OCI-LY3 (cell line): ENCODE results near the gene LAPTM5.
"Not testable (repeated sequence)": the region's sequence is repeated elsewhere in the genome, so short reads cannot be mapped to it uniquely, and the experiment has no call there.

Experiments used
- H2AFZ ChIP-seq: fragments of 200-600, 300-600 bp; shearing (Covaris generic); 2 replicates; pipeline ENCODE4 v1.6.0; 2014; ENCODE audit warnings: antibody characterized with exemption, low read depth, low read length
- H3K27ac ChIP-seq: fragments of 200-600, 300-600 bp; sonication (generic); 2 replicates; pipeline ENCODE4 v1.5.1; 2014; ENCODE audit warnings: mild to moderate bottlenecking, low read length, moderate library complexity, mixed read lengths
- H3K27me3 ChIP-seq: fragments of 200-600, 300-600 bp; sonication (generic); 2 replicates; pipeline ENCODE4 v1.6.1; 2014; ENCODE audit warnings: low read depth, low read length, mixed read lengths
- H3K36me3 ChIP-seq: fragments of 200-600, 300-600 bp; sonication (generic); replicated peaks from 2 replicates; pipeline ENCODE3; 2014; ENCODE audit warnings: low read depth, low read length, mixed read lengths
- H3K4me1 ChIP-seq: fragments of 300-600, 200-600 bp; sonication (generic); 2 replicates; pipeline ENCODE4 v1.6.1; 2014; ENCODE audit warnings: low read length, mixed read lengths
- H3K4me2 ChIP-seq: fragments of 200-600, 300-600 bp; sonication (generic); 2 replicates; pipeline ENCODE4 v1.6.1; 2014; ENCODE audit warnings: low read length, mixed read lengths
- H3K4me3 ChIP-seq: fragments of 300-600, 200-600 bp; sonication (generic); 2 replicates; pipeline ENCODE4 v1.5.1; 2014; ENCODE audit warnings: antibody characterized with exemption, mild to moderate bottlenecking, low read length, moderate library complexity
- H3K79me2 ChIP-seq: fragments of 300-600, 200-600 bp; shearing (Covaris generic); 2 replicates; pipeline ENCODE4 v1.6.1; 2014; ENCODE audit warnings: mild to moderate bottlenecking, low read length, mixed read lengths
- H3K9ac ChIP-seq: fragments of 300-600, 200-600 bp; shearing (Covaris generic); 2 replicates; pipeline ENCODE4 v1.6.0; 2014; ENCODE audit warnings: mild to moderate bottlenecking, low read length, moderate library complexity
- H3K9me3 ChIP-seq: fragments of 200-600, 300-600 bp; shearing (Covaris generic); 2 replicates; pipeline ENCODE4 v1.6.1; 2014; ENCODE audit warnings: low read length, mixed read lengths; ENCODE audit not compliant: insufficient read depth
- H4K20me1 ChIP-seq: fragments of 200-600, 300-600 bp; sonication (generic); 2 replicates; pipeline ENCODE4 v1.6.1; 2016; ENCODE audit warnings: low read length, mixed read lengths; ENCODE audit not compliant: insufficient read depth
- EZH2phosphoT487 ChIP-seq: fragments of 200-600 bp; shearing (Covaris generic); IDR thresholded peaks from 2 replicates; pipeline ENCODE4 v1.6.1; 2018; ENCODE audit warnings: antibody characterized with exemption, mixed run types, low read depth
- TF ChIP-seq, protein P1 (sequence below): fragments of 200-600, 300-600 bp; sonication (generic); IDR thresholded peaks from 2 replicates; pipeline ENCODE4 v1.5.1; 2014; ENCODE audit warnings: antibody characterized with exemption, low read length, low read depth

LAPTM5 gene

DNA sequence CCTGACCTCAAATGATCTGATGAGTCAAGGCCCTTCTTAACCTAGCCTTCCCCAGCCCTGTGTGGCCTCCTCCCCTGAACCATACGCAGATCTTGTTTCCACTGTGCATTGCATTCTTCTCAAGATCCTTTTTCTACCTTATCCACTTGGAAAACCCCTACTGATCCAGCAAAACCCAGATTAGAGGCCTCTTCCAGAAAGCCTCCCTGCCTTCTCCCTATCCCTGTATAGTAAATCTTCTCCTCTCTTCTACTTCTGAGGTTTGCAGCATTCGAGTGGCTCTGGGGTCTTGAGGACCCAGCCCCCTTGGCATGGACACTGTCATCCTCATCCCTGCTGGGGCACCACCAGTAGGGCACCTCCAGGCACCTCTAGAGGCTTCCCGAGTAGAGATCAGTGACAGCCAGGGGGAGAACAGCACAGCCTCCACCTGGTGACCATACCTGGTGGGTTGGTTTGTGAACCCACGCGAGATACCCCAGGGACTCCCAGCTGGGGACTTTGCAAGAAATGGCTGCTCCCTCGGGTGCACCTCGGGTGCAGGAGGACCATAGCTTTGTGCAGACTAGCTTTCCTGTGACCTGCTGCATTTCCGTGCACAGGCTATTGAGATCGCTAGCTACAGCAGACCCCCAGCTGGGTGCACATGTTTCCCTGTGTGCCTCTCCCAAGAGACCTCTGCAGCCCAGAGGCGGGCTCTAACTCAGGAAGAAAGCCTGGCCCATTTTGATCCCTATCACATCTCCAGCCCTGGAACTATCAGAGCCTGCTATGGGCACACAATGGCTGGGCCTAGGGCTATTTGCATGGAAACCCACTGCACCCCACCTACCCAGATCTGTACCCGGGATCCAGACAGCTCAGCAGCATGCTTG, 68.4 kb downstream of the LAPTM5 start:
- no peaks in the 10 kb centered on the region for H3K36me3 ChIP-seq
- H3K4me1 ChIP-seq: peaks cover 3% of the 10 kb centered on the region; the same call in 1 of the 2 replicates
- H3K9ac ChIP-seq: no peak overlapping the region
- TF ChIP-seq EZH2phosphoT487: no peak
- TF ChIP-seq, protein P1, sequence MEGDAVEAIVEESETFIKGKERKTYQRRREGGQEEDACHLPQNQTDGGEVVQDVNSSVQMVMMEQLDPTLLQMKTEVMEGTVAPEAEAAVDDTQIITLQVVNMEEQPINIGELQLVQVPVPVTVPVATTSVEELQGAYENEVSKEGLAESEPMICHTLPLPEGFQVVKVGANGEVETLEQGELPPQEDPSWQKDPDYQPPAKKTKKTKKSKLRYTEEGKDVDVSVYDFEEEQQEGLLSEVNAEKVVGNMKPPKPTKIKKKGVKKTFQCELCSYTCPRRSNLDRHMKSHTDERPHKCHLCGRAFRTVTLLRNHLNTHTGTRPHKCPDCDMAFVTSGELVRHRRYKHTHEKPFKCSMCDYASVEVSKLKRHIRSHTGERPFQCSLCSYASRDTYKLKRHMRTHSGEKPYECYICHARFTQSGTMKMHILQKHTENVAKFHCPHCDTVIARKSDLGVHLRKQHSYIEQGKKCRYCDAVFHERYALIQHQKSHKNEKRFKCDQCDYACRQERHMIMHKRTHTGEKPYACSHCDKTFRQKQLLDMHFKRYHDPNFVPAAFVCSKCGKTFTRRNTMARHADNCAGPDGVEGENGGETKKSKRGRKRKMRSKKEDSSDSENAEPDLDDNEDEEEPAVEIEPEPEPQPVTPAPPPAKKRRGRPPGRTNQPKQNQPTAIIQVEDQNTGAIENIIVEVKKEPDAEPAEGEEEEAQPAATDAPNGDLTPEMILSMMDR: no peak
- H3K4me2 ChIP-seq: no peak overlapping the region
- H3K9me3 ChIP-seq: no peaks in the 10 kb centered on the region
- no peak overlapping the region for H2AFZ ChIP-seq
- no peaks in the 10 kb centered on the region for H3K27me3 ChIP-seq
- no peaks in the 10 kb centered on the region for H3K79me2 ChIP-seq
- no peak overlapping the region for H3K27ac ChIP-seq
- no peaks in the 10 kb centered on the region for H4K20me1 ChIP-seq
- no peak overlapping the region for H3K4me3 ChIP-seq

DNA sequence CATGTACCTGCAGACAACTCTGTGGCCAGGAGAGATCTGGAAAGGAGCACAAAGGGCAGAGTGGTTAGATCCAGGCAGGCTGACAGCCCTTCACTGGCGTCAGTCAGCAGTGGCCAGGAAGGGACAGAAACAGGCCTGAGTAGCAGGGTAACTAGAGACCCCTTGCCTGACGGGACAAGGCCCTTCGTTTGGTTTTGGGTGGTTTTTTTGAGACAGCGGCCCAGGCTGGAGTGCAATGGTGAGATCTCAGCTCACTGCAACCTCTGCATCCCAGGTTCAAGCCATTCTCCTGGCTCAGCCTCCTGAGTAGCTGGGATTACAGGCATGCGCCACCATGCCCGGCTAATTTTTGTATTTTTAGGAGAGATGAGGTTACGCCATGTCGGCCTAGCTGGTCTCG, 69.1 kb downstream of the LAPTM5 start:
- H3K9ac ChIP-seq, H3K36me3 ChIP-seq, H3K27me3 ChIP-seq, H3K79me2 ChIP-seq, H3K4me3 ChIP-seq, H4K20me1 ChIP-seq, H3K9me3 ChIP-seq, H3K4me2 ChIP-seq, H3K27ac ChIP-seq, H3K4me1 ChIP-seq, H2AFZ ChIP-seq: not testable (repeated sequence)

DNA sequence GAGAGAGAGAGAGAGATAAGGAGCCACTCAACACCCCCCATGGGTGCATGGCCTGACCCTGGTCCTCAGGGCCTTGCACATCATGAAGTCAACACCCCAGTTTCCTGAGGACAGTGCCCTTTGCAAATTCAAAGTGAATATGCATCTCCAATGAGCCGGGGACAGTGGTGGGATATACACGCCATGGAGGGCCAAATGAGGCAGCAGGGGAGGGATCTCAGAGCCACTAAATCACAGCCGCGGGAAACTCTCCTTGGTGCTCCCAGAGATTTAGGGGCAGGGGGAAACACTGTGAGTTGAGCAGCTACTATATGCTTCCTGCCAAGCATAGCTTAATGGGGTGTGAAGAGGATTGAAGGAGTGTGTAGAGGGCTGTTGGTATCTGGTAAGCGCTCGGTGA, 69.7 kb downstream of the LAPTM5 start:
- H3K9me3 ChIP-seq: no peaks in the 10 kb centered on the region

DNA sequence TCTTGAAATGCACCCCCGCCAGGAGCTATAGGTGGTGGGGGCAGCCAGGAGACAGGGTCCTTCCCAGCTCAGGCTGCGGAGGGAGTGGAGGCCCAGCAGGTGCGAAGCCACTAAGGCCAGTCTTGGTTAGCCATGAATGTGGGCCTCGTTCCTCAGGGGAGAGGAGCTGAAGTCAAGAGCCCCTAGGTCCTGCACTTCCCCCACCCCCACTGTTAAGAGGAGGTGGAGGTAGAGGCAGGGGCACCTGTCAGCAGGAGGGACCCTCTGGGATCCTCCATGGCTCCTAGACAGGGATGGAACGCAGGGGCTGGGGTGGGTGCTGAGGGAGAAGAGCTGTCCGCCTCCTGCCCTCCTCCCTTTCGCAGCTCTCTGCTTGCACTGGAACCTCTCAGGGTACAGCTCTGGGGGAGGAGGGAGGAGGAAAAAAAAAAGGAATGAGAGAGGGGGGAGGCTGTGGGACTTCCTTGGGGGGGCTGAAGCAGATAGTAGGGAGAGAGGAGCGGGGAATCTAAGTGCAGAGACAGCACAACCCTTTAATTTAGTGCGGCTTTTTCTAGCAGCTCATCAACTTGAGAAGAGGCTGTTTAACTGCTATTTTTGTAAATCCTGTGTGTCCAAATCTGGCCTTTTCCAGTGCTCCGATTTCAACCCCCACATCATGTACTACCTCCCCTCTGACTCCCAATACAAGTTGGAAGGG, 71.2 kb downstream of the LAPTM5 start:
- no peaks in the 10 kb centered on the region for H3K79me2 ChIP-seq
- no peaks in the 10 kb centered on the region for H4K20me1 ChIP-seq
- H3K9ac ChIP-seq: no peak overlapping the region
- no peak for TF ChIP-seq EZH2phosphoT487
- TF ChIP-seq, protein P1: no peak
- no peaks in the 10 kb centered on the region for H3K4me1 ChIP-seq
- H3K4me3 ChIP-seq: no peak overlapping the region
- no peak overlapping the region for H2AFZ ChIP-seq
- no peak overlapping the region for H3K4me2 ChIP-seq
- no peaks in the 10 kb centered on the region for H3K9me3 ChIP-seq
- H3K36me3 ChIP-seq: no peaks in the 10 kb centered on the region
- peaks cover 5% of the 10 kb centered on the region; the same call in 1 of the 2 replicates for H3K27me3 ChIP-seq
- H3K27ac ChIP-seq: no peak overlapping the region

More for the DNA sequence above, 69.7 kb downstream of the LAPTM5 start:
- H3K27ac ChIP-seq: no peak overlapping the region
- TF ChIP-seq, protein P1: no peak
- no peak for TF ChIP-seq EZH2phosphoT487
- no peaks in the 10 kb centered on the region for H4K20me1 ChIP-seq
- H3K4me2 ChIP-seq: no peak overlapping the region
- no peak overlapping the region for H3K9ac ChIP-seq
- peaks cover 1% of the 10 kb centered on the region; the same call in 1 of the 2 replicates for H3K4me1 ChIP-seq
- no peak overlapping the region for H2AFZ ChIP-seq
- no peaks in the 10 kb centered on the region for H3K36me3 ChIP-seq
- no peaks in the 10 kb centered on the region for H3K79me2 ChIP-seq
- no peak overlapping the region for H3K4me3 ChIP-seq
- H3K27me3 ChIP-seq: no peaks in the 10 kb centered on the region
